HG03565 (cell line): ENCODE results near the gene NOP58.
"Not testable (repeated sequence)": the region's sequence is repeated elsewhere in the genome, so short reads cannot be mapped to it uniquely, and the experiment has no call there.

ENCODE experiments used
- ATAC-seq: cut with Tn5 transposase; IDR thresholded peaks from one replicate; pipeline ENCODE4 v1.9.1; 2021; ENCODE audit warnings: mild to moderate bottlenecking, moderate library complexity; ENCODE audit not compliant: unreplicated experiment

The NOP58 gene, protein sequence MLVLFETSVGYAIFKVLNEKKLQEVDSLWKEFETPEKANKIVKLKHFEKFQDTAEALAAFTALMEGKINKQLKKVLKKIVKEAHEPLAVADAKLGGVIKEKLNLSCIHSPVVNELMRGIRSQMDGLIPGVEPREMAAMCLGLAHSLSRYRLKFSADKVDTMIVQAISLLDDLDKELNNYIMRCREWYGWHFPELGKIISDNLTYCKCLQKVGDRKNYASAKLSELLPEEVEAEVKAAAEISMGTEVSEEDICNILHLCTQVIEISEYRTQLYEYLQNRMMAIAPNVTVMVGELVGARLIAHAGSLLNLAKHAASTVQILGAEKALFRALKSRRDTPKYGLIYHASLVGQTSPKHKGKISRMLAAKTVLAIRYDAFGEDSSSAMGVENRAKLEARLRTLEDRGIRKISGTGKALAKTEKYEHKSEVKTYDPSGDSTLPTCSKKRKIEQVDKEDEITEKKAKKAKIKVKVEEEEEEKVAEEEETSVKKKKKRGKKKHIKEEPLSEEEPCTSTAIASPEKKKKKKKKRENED

GRCh38 chr2:202265467-202266277, at the start of gene NOP58:
TSS of gene NOP58 (plus strand) at chr2:202265763. CDS start at chr2:202265942, 179 bp downstream.
- ATAC-seq, result peak; percentile 84

DNA sequence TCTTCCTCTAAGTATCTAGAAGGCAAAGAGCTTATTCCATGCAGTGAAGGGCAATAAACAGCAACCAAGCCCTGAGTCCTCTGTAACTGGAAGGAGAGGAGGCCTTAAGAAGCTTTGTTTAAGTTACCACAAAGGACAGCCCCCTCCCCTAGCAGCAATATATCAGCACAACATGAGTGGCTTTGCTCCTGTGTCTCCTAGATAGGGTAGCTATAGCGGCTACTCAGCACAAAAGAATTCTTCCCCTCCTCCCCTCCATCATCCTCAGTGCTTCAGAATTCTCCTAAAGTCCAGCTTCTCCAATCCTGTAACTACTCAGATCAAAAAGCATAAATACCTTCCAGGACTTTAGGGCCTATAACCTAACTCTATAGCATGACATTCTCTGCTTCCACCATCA, 43.7 kb upstream of the NOP58 start:
- ATAC-seq, result no peak

DNA sequence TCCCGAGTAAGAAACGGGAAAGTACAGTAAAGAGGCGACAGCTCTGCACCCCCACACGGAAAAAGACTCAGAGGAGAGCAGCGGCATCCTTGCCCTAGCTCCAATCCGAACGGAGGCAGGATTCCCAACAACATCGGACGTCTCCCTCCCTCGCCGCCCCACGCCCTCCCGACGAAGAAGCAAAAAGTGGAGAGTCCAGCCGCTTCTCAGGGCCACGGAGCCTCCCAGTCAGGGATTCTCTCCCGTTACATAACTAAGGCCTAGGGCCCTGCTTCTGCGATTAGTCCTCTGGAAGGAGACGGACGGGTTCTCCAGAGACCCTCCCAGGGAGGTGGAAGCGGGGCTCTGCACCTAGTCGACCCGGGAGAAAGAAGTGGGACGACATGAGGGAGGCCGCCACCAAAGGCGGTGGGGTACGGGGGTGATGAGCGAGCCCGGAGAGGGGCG, 27.8 kb upstream of the NOP58 start:
- ATAC-seq, result peak; percentile 29

DNA sequence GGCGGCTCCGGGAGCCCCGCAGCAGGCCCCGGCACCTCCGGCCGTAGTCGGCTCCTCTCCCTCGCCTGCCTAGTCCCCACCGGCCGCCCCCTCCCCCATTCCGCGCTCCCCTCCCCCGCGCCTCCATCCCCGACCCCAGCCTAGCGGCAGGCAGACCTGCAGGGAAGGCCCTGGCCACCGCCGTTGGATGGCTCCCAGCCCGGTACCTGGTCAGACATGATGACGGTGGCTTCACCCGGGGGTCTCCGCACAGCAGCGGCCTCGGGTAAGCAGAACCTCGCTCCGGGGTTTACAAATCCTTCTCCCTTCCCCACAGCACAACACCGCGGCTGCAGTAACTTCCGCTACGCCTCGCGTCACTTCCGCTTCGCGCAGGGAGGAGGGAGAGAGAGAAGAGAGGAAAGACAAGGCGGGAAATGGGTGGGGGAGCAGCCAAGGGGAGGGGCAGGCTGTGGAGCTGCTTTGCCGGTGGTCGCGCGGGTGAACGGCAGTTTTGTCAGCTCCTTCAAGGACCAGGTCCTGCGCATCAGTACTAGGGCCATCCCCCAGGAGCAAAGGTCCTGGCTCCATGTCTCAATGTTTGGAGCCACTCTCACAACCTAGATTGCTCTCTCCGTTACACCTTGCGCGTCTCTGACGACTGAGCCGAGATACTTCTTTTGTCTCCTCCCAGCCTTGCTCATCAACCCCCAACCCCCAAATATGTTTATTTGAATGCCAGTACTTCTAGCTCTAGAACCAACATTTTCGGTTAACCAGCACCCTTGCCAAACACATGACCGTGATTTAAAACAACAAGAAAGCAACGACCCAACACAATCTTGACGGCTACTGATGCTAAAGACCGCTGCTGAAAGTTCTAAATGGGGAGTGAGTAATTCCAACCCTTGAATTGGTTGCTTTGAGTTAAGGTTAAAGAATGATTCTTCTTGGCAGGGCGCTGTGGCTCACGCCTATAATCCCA, 27.0 kb upstream of the NOP58 start, which contains the start of gene SUMO1:
SUMO1 (minus strand) TSS at position 364 of the 964 bp plus-strand sequence; CDS start at position 218, 146 bp downstream.
- ATAC-seq, result peak; percentile 88

DNA sequence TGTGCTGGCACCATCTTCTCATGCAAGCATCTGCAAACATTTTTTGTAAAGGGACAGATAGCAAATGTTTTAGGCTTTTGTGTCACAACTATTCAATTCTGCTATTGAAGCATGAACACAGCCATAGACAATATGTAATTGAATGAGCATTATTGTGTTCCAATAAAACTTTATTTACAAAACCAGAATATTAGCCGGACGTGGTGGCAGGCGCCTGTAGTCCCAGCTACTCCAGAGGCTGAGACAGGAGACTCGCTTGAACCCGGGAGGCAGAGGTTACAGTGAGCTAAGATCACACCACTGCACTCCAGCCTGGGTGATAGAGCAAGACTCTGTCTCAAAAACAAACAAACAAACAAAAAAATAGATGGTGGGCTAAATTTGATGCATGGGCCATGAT, 17.9 kb upstream of the NOP58 start:
- not testable (repeated sequence) for ATAC-seq

- no peak for ATAC-seq
Measured at GRCh38 chr2:202249521-202250253, 15.9 kb upstream of the NOP58 start.

GRCh38 chr2:202251494-202251893, 14.1 kb upstream of the NOP58 start:
- ATAC-seq, result no peak

DNA sequence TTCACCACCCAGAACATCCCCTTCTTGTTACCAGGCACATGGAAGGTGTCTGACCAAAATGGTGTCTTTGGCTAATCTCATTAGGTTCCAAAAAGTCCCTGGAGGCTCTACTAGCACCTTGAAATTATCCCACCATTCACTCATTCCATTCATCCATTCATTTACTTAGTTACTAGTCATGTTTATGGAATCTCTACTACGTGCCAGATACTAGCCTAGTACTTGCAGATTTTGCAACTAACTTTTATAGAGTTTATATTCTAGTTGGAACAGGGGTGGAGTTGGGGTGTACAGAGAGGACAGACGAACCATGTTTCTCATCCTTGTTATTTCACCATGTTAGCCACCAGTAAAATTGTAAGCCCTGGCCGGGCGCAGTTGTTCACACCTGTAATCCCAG, 4.0 kb upstream of the NOP58 start:
- ATAC-seq, result no peak

DNA sequence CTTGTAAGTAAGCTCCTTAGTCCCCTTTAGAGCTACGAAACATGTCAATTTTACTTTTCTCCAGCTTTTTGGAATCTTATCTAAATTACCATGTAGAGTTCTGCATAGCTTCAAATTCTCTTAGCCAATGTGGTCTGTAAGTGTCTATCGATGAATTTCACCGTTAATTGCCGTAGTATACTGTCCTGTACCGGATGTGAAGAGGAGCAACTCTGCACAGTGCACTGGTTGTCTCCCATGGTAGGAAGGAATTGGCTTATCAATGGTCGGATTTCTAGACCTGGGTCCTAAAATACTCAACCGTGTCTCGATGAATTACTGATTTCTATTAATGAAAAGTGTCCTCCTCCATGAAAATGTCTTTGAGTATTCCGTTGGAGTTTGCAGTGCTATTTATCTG, 1.9 kb downstream of the NOP58 start:
- no peak for ATAC-seq

DNA sequence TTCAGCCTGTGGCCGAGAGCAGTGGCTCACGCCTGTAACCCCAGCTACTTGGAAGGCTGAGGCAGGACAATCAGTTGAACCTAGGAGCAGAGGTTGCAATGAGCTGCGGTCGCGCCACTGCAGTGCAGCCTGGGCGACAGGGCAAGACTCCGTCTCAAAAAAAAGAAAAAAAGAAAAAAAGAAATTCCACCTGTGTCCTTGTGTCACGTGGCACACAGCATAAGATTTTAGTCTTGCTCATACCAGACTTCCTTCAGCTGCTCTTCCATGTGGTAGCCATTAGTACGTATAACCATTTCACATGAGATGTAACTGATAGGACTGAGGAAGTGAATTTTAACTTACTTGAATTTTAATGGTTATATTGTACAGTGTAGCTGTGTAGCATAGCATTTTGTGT, 4.0 kb downstream of the NOP58 start:
- no peak for ATAC-seq

DNA sequence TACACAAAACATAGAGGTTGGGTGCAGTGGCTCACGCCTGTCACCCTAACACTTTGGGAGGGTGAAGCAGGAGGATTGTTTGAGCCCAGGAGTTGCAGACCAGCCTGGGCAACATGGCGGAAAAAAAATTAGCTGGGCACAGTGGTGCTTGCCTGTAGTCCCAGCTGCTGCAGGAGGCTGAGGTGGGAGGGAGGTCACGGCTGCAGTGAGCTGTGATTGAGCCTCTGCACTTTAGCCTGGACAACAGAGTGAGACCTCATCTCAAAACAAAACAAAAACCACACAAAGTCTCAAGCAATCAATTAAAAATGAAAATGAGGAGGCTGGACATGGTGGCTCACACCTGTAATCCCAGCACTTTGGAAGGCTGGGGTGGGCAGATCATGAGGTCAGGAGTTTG, 4.9 kb downstream of the NOP58 start:
- no peak for ATAC-seq

DNA sequence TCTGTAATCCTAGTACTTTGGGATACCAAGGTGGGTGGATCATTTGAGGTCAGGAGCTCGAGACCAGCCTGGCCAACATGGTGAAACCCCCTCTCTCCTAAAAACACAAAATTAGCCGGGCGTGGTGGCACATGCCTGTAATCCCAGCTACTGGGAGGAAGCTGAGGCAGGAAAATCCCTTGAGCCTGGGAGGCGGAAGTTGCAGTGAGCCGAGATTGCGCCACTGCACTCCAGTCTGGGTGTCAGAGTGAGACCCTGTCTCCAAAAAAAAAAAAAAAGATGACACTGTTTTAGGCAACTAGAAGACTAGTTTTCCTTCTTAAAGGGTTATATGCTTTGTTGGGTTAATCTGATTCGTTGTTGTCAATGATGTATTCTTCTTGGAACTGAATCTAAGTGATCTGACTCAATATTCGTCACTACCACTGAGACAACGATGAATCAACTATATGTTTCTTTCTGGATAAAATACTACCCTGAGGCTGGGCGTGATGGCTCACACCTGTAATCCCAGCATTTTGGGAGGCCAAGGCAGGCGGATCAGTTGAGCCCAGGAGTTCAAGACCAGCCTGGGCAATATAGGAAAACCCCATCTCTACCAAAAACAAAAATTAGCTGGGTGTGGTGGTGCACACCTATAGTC, 10.6 kb downstream of the NOP58 start:
- not testable (repeated sequence) for ATAC-seq

DNA sequence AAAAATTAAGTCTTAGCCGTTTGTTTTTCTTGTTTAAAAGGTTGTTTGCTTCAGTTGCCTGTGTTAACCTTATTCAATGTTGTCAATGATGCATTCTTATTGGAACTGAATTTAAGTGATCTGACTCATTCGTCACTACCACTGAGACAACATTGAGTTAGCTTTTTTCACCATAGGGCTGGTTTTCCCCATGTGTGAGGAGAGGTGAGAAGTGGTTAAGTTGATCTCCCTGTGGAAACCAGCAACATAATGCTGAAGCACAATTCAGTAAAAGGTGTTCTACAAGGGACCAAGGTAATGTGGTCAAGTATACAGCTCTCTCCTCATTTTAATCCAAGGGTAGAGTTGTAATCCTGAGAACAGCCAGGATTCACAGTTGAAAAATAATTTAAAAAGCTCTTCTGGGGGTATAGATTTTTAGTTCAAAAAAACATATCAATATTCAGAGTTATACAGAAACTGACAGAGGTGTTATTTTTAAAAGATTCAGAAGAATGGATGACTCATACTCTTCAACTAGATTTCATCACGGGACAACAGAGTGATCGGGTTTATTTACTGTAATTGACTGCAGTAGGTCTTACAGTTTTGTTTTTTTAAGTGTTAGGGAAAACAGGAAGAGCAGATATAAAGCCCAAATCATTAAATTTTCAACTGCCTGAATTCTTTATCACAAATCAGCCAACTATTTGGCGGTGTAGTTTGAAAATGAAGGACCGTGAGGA, 12.6 kb downstream of the NOP58 start:
- ATAC-seq, result no peak

DNA sequence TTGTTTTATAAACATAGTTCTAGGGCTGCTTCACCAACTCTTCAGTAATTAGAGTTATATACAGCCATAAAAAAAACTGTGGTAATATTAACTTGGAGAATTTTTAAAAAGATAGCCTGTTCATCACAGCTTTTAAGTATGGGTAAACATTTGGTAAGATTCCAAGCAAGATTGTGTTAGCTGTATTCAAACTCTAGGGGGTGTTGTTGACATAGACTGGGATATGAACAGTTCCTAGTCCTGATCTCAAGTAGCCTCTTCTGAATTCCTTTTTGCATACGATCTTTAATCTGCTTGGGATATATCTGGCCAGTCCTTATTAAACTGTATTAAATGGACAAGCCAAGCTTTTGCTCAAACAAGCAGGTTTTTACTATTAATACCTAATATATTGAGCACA, 13.4 kb downstream of the NOP58 start:
- ATAC-seq, result no peak

- no peak for ATAC-seq
Measured at GRCh38 chr2:202286595-202286994, 21.0 kb downstream of the NOP58 start.

DNA sequence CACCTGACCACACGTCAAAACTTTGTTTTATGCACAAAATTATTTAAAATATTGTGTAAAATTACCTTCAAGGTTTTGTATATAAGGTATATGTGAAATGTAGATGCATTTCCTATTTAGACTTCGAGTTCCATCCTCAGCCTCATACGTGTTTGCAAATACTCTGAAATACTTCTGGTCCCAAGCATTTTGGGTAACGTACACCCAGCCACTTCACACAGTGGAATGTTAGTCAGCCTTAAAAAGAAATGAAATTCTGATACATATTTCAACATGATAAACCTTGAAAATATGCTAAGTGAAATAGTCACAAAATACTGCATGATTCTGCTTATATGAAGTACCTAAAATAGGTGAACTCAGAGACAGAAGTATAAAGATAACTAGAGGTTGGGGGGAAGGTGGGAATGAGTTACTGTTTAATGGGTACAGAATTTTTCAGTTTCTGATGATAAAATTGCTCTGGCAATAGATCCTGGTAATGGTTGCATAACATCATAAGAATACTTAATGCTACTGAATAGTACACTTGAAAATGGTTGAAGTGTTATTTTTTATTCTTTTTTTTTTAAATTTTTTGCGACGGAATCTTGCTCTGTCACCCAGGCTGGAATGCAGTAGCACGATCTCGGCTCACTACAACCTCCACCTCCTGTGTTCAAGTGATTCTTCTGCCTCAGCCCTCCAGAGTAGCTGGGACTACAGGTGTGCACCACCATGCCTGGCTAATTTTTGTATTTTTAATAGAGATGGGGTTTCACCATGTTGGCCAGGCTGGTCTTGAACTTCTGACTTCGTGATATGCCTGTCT, 24.0 kb downstream of the NOP58 start:
- ATAC-seq, result no peak

DNA sequence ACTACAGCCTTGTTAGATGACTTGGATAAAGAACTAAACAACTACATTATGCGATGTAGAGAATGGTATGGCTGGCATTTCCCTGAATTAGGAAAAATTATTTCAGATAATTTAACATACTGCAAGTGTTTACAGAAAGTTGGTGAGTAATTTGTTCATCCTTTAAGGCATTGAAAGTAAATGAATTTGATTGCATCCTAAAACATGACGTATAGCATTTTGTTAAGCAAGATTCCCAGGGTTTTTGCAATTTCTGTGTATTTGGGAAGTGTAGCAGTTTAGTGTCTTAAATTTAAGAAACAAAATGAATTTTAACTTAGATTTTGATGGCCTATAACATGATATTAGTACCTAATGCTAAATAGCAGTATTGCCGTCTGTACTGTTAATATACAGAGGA, 24.8 kb downstream of the NOP58 start:
- ATAC-seq, result no peak

- no peak for ATAC-seq
Measured at GRCh38 chr2:202290970-202291369, 25.4 kb downstream of the NOP58 start.
